ENCODE measurements around the gene FCER2.

Gene FCER2

GRCh38 chr19:7733376-7733775 is 31.4 kb upstream of the FCER2 start:
- no peak for TF ChIP-seq EZH2 (IDR thresholded peaks at IDR 0.05; ENCODE audit: borderline replicate concordance, low read length)
- TF ChIP-seq CTCF (IDR thresholded peaks at IDR 0.05; ENCODE audit: low read length) = no peak
- Histone ChIP-seq H3K4me2 (ENCODE audit: low read length) (no peak overlapping the region), H3K4me3 (ENCODE audit: low read depth, low read length, poor library complexity, severe bottlenecking) (no peak overlapping the region), H3K4me1 (ENCODE audit: insufficient read depth, low read length, severe bottlenecking) (no peaks in the 10 kb centered on the region), H3F3A (ENCODE audit: insufficient read depth, low read length) (no peaks in the 10 kb centered on the region), H3K27ac (ENCODE audit: low read depth, low read length, poor library complexity, severe bottlenecking) (no peak overlapping the region), H3K79me2 (ENCODE audit: insufficient read depth, low read length) (no peaks in the 10 kb centered on the region), H3K9ac (ENCODE audit: low read length) (no peak overlapping the region), H3K9me3 (ENCODE audit: low read length) (no peaks in the 10 kb centered on the region), H3K36me3 (ENCODE audit: insufficient read depth, low read length) (no peaks in the 10 kb centered on the region), H2AFZ (ENCODE audit: low read length) (no peak overlapping the region), H3K9me2 (ENCODE audit: low read depth, low read length) (no peaks in the 10 kb centered on the region), H4K20me1 (ENCODE audit: insufficient read depth, low read length) (no peaks in the 10 kb centered on the region), H3K27me3 (ENCODE audit: insufficient read depth, low read length) (0 out of 2 replicates have a peak, but pooled peaks cover 3% of the 10 kb centered on the region)

- no peak within 1 kb of the TSS for H3K9ac ChIP-seq (ENCODE audit: low read length)
- H3K79me2 ChIP-seq (ENCODE audit: insufficient read depth, low read length) = no peaks in the 10 kb centered on the region
- no peak for TF ChIP-seq EZH2 (IDR thresholded peaks at IDR 0.05; ENCODE audit: borderline replicate concordance, low read length)
- TF ChIP-seq CTCF (IDR thresholded peaks at IDR 0.05; ENCODE audit: low read length) = no peak
- H3K9me2 ChIP-seq (ENCODE audit: low read depth, low read length) = no peaks in the 10 kb centered on the region
- no peak within 1 kb of the TSS for H3K4me3 ChIP-seq (ENCODE audit: low read depth, low read length, poor library complexity, severe bottlenecking)
- no peaks in the 10 kb centered on the region for H3F3A ChIP-seq (ENCODE audit: insufficient read depth, low read length)
- H4K20me1 ChIP-seq (ENCODE audit: insufficient read depth, low read length) = no peaks in the 10 kb centered on the region
- no peak within 1 kb of the TSS for H2AFZ ChIP-seq (ENCODE audit: low read length)
- H3K4me1 ChIP-seq (ENCODE audit: insufficient read depth, low read length, severe bottlenecking) = no peaks in the 10 kb centered on the region
- peaks cover 3% of the 10 kb centered on the region; the same call in 1 of the 2 replicates for H3K27me3 ChIP-seq (ENCODE audit: insufficient read depth, low read length)
- no peaks in the 10 kb centered on the region for H3K9me3 ChIP-seq (ENCODE audit: low read length)
- H3K4me2 ChIP-seq (ENCODE audit: low read length) = no peak within 1 kb of the TSS
- no peaks in the 10 kb centered on the region for H3K36me3 ChIP-seq (ENCODE audit: insufficient read depth, low read length)
- H3K27ac ChIP-seq (ENCODE audit: low read depth, low read length, poor library complexity, severe bottlenecking) = no peak within 1 kb of the TSS
These were observed 30.1 kb upstream of the FCER2 start, which contains the start of gene CLEC4G for GRCh38 chr19:7732045-7732444. Gene CLEC4G, minus strand, starts transcription at chr19:7732110. Its CDS starts 8 bp downstream, at chr19:7732102.

- Histone ChIP-seq H3K79me2 (ENCODE audit: insufficient read depth, low read length) (no peaks in the 10 kb centered on the region), H3F3A (ENCODE audit: insufficient read depth, low read length) (no peaks in the 10 kb centered on the region), H3K9ac (ENCODE audit: low read length) (no peak overlapping the region), H3K9me3 (ENCODE audit: low read length) (no peaks in the 10 kb centered on the region), H3K4me2 (ENCODE audit: low read length) (no peak overlapping the region), H3K36me3 (ENCODE audit: insufficient read depth, low read length) (no peaks in the 10 kb centered on the region), H3K4me3 (ENCODE audit: low read depth, low read length, poor library complexity, severe bottlenecking) (no peak overlapping the region), H3K9me2 (ENCODE audit: low read depth, low read length) (no peaks in the 10 kb centered on the region), H4K20me1 (ENCODE audit: insufficient read depth, low read length) (no peaks in the 10 kb centered on the region), H2AFZ (ENCODE audit: low read length) (no peak overlapping the region), H3K27me3 (ENCODE audit: insufficient read depth, low read length) (peaks cover 3% of the 10 kb centered on the region; the same call in 1 of the 2 replicates), H3K27ac (ENCODE audit: low read depth, low read length, poor library complexity, severe bottlenecking) (no peak overlapping the region), H3K4me1 (ENCODE audit: insufficient read depth, low read length, severe bottlenecking) (no peaks in the 10 kb centered on the region)
- TF ChIP-seq EZH2 (IDR thresholded peaks at IDR 0.05; ENCODE audit: borderline replicate concordance, low read length) = no peak
- TF ChIP-seq CTCF (IDR thresholded peaks at IDR 0.05; ENCODE audit: low read length) = no peak
These were observed 29.7 kb upstream of the FCER2 start for GRCh38 chr19:7731615-7732014.
